CD4-positive, alpha-beta T cell treated with Interleukin-4 for 4 hours (primary cell): Measurements from ENCODE around the gene UTF1.

Experiments
- DNase-seq: peaks from one replicate; pipeline ENCODE4 v3.0.0-alpha.2; 2020

UTF1 gene, protein sequence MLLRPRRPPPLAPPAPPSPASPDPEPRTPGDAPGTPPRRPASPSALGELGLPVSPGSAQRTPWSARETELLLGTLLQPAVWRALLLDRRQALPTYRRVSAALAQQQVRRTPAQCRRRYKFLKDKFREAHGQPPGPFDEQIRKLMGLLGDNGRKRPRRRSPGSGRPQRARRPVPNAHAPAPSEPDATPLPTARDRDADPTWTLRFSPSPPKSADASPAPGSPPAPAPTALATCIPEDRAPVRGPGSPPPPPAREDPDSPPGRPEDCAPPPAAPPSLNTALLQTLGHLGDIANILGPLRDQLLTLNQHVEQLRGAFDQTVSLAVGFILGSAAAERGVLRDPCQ

GRCh38 chr10:133230044-133230361 is at the start of gene UTF1:
Gene UTF1 (plus strand): TSS chr10:133230217. CDS start chr10:133230289, 72 bp downstream.
- no peak for DNase-seq

GRCh38 chr10:133180965-133181639 is 48.9 kb upstream of the UTF1 start:
- DNase-seq, result no peak

DNA sequence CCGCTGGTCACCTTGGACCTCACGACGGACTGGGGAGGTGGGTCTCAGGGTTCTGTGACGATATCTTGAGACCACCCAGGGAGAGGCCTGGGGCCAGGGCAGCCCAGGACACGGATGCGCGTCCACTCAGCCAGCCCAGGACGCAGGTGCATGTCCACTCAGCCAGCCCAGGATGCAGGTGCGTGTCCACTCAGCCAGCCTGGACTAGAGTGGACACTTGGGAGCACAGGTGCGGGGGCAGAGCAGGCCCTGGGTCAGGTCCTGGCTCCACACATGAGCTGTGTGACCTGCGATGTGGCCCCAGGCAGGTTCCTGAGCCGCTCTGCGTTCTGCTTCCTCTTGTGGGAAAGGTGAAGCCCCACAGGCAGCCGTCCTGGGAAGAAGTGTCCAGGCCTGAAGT is 47.8 kb upstream of the UTF1 start:
- no peak for DNase-seq

GRCh38 chr10:133182791-133183645 is 47.0 kb upstream of the UTF1 start:
- DNase-seq, result no peak

- DNase-seq, result no peak
Observed at GRCh38 chr10:133183646-133184378, 46.2 kb upstream of the UTF1 start.

DNA sequence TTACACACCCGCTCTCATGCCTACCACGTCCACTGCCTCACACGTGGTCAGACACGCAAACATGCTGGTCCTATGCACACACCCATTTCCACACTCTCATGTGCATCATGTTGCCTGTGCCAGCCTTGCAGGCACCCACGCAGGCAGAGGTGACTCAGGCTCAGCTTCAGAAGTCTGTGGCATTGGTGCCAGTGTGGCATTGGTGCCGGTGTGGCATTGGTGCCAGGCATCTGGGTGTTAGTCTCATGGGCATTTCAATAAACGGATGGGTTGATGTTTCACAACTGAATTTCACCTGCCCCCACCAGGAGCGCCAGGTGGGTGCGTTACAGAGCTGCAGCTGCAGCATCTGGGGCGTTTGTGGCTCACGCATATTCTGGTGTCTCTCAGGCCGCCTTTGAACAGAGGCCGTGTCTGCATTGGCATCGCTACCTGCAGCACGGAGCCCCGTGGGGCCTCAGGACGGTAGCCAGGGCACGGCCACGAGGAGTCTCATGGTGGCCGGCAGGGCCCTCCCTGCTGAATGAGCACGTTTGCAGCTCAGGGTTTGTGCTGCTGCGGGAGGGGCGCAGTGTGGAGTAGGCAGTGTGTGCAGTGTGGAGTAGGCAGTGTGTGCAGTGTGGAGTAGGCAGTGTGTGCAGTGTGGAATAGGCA is 45.3 kb upstream of the UTF1 start:
- no peak for DNase-seq

DNA sequence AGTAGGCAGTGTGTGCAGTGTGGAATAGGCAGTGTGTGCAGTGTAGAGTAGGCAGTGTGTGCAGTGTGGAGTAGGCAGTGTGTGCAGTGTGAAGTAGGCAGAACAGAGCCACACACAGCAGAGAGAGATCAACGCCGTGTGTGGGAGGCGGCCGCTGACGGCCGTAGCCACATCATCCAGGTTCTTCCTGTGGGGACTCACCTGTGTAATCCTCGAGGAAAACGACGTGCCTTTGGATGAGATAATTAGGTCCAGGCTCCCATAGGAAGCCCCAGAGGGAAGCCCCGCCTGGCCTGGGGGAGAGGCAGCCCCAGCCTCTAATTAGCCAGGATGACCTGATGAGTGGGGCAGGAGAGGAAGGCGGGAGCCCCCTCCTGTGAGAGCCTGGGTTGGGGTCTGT is 44.6 kb upstream of the UTF1 start:
- no peak for DNase-seq

GRCh38 chr10:133185916-133186315 is 44.1 kb upstream of the UTF1 start:
- DNase-seq, result no peak

DNA sequence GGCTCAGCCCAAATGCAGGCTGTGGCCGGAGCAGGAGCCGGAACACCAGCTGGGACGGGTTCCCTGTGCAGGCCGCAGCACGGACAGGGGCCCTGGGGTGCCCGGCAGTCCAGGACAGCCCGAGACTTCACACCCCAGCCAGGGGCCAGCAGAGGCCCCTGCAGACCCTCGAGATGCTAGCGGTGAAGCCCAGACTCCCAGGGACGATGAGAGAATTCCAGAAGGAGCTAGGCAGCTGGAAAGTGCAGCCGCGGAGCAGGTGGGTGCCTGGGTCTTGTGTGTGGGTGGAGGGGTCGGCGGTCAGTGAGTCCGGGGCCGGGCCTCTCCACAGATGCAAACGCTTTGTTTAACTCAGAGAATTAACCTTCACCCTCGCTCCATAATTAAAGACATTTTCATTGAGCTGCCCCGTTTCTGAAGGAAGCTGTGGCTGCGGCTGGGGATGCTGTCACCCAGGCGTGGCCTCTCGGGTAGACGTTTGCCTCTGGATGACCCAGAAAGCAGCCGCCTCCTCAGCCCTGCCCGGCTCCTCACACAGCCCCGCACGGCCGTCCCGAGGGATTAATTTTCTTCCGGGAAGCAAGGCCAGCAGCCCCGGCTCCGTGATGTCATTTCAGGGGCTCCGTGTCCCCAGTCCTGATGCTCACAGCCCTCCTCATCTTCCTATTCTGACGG is 43.5 kb upstream of the UTF1 start:
- DNase-seq, result no peak

GRCh38 chr10:133187091-133187905 is 42.7 kb upstream of the UTF1 start:
- no peak for DNase-seq

DNA sequence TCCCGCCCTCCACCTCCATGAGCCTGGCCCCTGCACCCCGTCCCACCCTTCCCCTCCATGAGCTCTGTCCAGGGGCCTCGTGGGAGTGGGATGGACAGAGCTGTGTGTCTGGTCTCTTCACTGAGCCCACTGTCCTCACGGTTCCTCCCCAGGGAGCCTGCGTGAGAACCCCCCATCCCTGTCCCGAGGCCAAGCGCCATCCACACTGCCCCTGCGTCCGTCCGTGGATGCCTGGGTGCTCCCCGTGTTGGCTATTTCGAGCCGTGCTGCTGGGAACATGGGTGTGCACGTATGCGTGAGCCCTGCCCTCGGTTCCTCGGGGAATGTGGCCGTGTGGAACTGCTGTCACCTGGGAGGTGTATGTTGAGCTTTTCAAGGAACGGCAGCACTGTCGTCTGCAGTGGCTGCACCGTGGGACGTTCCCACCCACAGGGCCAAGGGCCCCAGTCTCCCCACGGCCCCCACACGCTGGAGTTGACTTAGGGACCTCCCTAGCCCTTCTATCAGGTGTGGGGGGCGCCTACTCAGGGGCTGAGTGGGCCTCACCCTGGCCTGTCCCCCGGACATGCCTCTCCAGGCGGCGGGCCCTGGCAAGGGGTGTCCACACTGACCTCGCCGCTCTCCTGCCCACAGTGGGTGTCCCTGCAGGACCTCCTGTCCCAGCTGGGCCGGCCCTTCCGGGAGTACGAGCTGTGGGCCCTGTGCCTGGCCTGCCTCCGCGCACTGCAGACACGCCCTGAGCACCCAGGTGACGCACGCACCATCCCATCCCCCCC is 41.9 kb upstream of the UTF1 start:
- no peak for DNase-seq

DNA sequence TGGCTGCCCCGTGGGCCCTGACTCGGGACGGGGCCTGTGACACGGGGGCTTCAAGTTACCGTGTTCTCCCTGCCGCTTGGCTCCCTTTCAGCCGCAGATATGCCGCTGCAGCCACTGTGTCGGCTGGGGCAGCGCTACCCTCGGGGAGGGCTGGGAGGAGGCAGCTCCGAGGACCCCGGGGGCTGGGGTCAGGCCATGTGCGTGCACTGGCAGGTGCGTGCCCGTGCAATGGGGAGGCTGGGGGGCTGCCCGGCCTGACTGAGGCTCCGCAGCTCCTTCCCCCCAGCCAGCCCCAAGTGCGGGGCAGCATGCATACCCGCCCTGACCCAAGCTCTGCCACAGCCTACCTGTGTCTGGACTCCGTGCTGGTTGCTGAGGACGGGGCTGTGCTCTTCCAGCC is 40.8 kb upstream of the UTF1 start:
- DNase-seq, result no peak

DNA sequence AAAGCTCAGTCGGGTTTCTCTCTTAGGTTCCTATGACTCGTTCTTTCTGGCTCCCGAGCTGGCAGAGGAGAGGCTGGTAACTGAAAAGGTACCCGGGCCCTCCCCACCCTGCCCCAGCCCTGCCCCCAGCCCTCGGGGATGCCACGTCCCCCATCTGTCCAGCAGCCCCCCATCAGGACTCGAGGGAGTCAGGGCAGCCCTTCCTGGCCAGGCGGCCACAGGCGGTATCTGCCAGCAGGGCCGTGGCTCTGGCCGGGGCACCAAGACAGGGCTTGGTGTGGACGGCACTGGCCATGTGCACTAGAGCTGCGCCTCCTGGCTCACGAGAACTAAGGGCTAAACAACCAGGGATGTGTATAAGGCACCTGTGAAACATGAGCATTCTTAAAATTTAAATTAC is 40.3 kb upstream of the UTF1 start:
- no peak for DNase-seq

GRCh38 chr10:133190225-133190624 is 39.8 kb upstream of the UTF1 start:
- DNase-seq, result no peak

DNA sequence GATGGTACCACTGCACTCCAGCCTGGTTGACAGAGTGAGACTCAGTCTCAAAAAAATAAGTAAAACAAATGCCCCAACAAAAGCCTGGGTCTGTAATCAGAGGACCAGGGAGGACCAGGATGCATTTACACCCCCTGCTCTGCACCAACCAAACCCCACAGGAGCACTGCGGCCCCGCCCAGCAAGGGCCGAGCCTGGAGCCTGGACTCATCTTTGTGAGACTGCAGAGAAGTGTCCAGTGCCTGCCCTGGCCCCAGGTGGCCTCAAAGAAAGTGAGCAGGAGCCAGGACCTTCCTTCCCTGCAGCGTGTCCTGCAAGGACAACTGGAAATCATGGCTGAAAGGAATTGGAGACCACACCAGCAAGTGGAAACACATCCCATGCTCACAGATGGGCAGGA is 38.4 kb upstream of the UTF1 start:
- DNase-seq, result no peak

DNA sequence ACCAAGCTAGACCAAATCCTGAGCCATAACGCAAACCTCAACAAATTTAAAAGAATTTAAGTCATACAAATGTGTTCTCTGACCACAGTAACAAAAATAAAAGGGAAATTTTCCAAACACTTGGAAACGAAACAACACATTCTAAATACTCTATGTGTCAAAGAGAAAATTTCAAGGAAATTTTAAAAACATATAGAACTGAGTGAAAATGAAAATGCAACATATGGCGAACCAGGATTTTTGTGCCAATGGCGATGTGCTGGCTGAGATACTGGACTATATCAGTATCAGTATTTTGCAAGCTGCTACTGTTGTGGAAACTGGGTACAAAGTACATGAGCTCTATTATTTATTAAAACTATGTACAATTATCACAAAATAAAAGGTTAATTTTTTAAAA is 35.9 kb upstream of the UTF1 start:
- DNase-seq, result no peak

DNA sequence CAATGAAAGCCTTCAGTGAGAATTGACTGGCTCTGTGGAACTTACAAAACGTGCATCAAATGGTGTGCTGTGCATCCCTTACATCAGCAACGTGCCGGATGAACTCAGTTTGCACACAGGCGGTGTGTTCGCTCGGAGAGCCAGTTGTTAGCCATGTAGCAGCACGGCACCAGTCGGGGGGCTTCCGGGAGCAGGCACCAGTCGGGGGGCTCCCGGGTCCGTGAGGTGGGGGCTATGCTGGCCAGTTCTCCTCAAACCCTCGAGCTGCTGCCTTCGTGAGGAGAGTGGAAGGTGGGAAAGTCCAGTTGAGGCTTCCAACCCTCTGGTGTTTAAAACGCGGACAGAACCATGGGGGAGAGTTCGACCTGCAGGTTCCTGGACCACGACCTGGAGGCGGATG is 34.9 kb upstream of the UTF1 start:
- no peak for DNase-seq

GRCh38 chr10:133195611-133196010 is 34.4 kb upstream of the UTF1 start:
- DNase-seq, result no peak

- DNase-seq, result no peak
Observed at GRCh38 chr10:133196221-133196915, 33.6 kb upstream of the UTF1 start.
